A673 (cell line): Measurements from ENCODE around the gene EFCAB5.

ENCODE experiments used
- CTCF ChIP-seq: fragments of 300-800, 200-600 bp; sonication (generic); conservative IDR thresholded peaks from 2 replicates; pipeline ENCODE4 v1.5.1; 2017; ENCODE audit warnings: low read depth, mild to moderate bottlenecking, antibody characterized with exemption, low read length, moderate library complexity, mixed read lengths
- EZH2 ChIP-seq: fragments of 200-600 bp; sonication (generic); IDR thresholded peaks from 2 replicates; pipeline ENCODE4 v1.6.1; 2017; ENCODE audit warnings: borderline replicate concordance, low read depth, mild to moderate bottlenecking, mixed read lengths, antibody characterized with exemption, low read length; ENCODE audit not compliant: poor library complexity, severe bottlenecking

- TF ChIP-seq CTCF, result no peak
- TF ChIP-seq EZH2, result no peak
Measured at GRCh38 chr17:29948448-29949215, 7.2 kb downstream of the EFCAB5 start.
